GM18517 (cell line): ENCODE measurements around the gene DCP1B.

Experiments used
- ATAC-seq: cut with Tn5 transposase; IDR thresholded peaks from one replicate; pipeline ENCODE4 v1.9.1; 2021; ENCODE audit warnings: mild to moderate bottlenecking, moderate library complexity; ENCODE audit not compliant: unreplicated experiment

Gene DCP1B

DNA sequence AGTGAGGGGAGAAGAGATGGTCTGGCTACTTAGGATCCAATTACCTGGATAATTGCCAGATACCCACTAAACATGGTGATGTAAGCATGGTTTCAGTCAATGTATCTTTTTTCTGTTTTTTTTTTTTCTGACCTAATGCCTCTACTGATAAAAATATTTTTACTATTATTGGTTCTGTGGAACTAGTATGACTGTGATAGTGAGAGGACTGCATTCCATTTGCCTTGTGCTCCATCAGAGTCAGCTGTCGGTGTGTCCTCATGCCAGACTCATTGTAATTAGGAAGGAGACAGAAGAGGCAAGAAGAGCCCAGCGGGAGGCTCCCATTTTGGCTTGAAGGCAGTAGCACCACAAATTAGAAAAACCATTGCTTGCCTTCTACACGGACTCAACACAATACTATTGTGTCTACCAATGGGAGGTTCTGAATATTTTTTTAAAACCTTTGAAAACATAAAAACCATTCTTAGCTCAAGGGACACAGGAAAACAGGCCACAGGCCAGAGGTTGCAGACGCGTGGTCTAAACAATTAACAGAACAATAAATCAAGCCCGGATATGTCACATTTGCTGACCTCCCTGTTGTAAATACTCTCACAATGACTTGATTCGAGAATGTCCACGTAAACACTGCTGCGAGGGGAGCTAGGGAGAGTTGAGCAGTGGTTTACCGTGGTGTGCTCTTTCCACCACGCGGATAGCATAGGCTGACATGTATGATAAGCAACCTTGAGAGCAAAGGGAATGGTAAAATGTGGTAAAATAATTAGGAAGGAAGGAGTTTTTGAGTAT lies 13.5 kb upstream of the DCP1B start:
- no peak for ATAC-seq

- no peak for ATAC-seq
Observed at GRCh38 chr12:2016862-2017545, 12.7 kb upstream of the DCP1B start.

DNA sequence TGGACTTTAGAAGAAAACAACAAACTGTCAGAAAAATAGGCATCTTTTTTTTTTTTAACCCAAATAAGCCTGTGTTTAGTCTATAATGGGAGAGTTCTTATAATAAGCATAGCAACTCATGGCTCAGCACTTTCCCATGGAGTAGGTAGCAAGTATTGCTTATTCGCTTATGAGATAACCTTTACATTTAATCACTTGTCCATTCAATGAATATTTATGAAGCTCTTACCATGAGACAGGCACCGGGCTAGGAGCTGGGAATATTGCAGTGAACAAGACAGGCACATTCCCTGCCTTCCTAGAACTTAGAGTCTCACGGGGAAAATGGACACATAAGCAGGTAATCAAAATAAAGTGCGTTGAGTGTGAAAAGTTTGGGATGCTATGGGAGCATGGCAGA lies 10.0 kb upstream of the DCP1B start:
- ATAC-seq = no peak

- no peak for ATAC-seq
Observed at GRCh38 chr12:2013527-2014223, 9.4 kb upstream of the DCP1B start.

- no peak for ATAC-seq
Observed at GRCh38 chr12:2013086-2013485, 8.8 kb upstream of the DCP1B start.

- no peak for ATAC-seq
Observed at GRCh38 chr12:2011643-2012607, 7.7 kb upstream of the DCP1B start.

GRCh38 chr12:2009623-2010022 lies 5.4 kb upstream of the DCP1B start:
- ATAC-seq = no peak

GRCh38 chr12:2008677-2009076 lies 4.4 kb upstream of the DCP1B start:
- ATAC-seq = no peak

- no peak for ATAC-seq
Observed at GRCh38 chr12:2003676-2004112, 563 bp downstream of the DCP1B start.

GRCh38 chr12:1995205-1995896 lies 8.9 kb downstream of the DCP1B start:
- ATAC-seq = no peak

DNA sequence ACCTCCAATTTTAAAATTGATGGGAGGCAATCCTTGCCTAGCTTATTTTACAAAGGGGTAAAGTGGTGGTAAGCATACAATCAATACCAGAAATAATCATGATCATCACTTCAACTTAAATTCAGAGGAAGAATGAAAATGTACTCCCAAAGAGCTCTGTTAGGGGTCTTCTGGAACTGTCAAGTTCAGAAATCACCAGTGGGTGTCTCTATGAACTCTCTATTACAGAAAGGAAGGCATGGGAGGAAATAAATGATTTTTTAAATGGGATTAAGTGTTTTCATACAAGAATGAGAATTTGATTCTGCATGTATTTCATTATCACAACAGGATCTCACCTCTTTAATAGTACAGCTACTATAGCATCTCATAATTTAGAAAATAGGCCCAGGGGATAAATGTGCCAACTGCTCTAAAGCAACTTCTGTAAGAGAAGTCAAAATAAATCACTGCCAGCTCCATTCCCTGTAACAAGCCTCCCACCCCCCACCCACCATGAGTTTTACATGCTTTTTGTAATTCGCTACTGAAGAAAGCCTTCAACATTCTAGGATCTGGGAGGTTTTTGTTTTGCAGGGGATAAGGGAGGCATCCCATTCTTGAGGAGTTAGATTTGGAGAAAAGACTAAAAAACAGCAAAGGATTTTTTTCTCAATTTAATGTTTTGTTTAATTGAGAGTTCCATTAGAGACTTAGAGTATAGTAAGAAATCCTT lies 9.7 kb downstream of the DCP1B start:
- no peak for ATAC-seq

GRCh38 chr12:1993871-1994371 lies 10.3 kb downstream of the DCP1B start:
- ATAC-seq = no peak

DNA sequence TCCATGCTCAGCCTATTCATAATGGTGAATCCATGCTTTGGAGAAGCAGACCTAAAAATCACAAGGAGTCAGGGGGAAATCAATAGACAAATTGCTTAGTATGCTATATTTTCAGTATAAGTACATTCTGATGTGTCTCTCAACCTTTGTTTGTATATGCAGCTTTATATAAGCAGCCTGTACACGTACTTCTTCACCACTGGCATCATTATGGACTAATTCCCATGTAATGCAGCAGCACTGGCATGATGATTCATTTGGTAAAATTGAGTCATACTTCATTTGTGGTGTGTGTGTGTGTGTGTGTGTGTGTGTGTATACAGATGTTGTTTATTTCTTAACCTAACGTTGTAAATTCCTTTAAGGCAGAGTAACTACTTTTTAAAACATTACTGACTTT lies 10.9 kb downstream of the DCP1B start:
- ATAC-seq = no peak

DNA sequence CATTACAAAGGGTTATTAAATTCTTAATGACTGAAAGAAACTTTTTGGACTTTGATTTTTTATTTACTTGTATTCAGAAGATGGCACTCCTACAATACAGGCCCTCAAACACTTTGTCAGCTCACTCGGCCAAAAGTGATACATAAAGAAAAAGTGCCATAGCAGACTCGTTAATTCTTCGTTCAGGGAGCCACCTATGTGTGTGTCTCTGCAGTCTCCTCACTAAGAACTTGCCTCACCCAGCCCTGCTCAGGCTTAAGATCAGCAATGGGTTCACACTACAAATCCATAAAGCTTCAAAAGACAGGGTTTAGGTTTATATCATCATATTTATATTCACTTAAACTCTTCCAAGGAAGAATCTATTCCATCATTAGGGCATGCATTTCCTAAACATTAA lies 11.5 kb downstream of the DCP1B start:
- no peak for ATAC-seq

- ATAC-seq = no peak
Observed at GRCh38 chr12:1989111-1989510, 15.1 kb downstream of the DCP1B start.

DNA sequence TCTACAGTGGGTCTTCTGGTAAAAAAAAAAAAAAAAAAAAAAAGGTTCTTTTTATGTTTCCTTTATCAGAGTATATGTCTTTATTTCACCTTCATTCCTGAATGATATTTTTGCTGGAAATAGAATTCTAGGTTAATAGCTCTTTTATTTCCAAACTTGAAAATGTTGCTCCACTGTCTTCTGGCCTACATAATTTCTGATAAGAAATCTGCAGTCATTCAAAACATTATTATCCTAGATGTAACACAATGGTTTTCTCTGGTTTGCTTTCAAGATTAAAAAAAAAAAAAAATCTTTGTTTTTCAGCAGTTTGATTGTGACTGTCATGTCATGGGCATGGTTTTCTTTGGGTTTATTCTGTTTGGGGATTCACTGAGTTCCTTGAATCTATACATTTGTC lies 19.5 kb downstream of the DCP1B start:
- ATAC-seq = no peak

- ATAC-seq = no peak
Observed at GRCh38 chr12:1980282-1980681, 24.0 kb downstream of the DCP1B start.

DNA sequence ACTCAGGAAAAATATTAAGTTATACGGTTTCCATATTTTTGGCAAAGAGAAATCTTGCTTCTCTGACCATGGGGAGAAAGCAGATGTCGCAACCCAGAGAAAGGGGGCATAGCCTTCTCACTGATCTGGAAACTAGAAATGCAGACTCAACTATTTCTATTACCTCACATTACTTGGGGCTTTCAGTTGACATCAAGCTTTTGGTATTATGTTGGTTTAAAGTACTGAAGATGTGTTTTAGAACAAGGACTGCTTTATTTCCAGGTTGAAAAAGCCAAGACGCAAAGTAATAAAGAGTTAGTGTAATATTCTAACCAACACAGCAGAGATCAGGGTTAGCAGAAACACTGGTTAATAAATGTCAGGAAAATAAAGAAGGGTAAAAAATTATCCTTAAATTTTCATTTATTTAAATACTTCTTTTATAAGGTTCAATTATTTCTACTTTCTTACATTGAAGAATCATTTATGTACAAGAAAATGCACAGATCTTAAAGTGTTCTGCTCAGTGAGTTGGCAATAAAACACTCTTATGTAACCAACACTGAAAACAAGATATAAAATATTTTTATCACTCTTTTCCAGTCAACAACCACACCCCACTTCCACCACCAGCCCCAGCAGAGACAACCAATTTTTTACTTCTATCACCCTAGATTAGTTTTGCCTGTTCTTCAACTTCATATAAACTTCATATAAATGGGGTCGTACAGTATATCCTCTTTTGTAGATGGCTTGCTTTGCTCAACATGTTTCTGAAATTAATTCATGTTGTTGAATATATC lies 26.0 kb downstream of the DCP1B start:
- ATAC-seq = no peak

GRCh38 chr12:1977588-1977987 lies 26.7 kb downstream of the DCP1B start:
- no peak for ATAC-seq
